ENCODE data around the gene PROK1.
"Not testable (repeated sequence)": the region's sequence is repeated elsewhere in the genome, so short reads cannot be mapped to it uniquely, and the experiment has no call there.

The PROK1 gene

GRCh38 chr1:110434946-110435345, 16.0 kb upstream of the PROK1 start:
- no peak for FAIRE-seq

DNA sequence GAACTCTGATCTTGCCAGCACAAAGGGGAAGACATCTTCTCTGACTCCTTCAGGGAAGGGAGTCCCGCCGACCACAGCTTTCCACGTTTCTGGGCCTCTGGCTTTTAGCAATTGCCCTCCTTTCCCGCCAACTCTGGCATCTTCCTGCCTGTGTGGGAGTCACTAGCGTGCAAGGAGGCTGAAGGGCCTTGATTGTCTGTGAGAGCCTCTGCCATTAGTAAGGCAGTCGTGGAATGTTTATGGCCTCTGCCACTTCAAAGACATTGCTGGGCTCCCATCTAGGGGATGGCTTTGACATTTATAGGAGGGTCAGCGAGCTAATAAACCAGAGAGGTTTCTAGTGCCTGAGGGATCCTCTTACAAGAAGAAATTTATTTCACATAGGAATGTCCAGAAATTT, 14.3 kb upstream of the PROK1 start:
- no peak for FAIRE-seq

DNA sequence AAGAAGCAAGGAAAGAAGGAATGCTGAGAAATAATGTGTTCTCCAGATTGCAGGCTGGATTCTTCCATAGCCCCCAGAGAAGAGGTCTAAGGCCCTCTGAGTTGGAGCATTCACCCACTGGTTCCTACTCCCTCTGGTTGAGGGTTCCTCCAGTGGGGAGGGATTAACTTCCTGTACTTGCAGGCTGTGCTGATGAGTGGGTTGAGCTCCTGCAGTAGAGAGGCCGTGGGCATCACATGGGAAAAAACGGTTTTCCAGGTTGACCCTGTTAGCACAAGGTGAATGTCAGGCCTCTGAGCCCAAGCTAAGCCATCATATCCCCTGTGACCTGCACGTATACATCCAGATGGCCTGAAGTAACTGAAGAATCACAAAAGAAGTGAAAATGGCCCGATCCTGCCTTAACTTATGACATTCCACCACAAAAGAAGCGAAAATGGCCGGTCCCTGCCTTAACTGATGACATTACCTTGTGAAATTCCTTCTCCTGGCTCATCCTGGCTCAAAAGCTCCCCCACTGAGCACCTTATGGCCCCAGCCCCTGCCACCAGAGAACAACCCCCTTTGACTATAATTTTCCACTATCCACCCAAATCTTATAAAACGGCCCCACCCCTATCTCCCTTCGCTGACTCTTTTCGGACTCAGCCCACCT, 13.2 kb upstream of the PROK1 start:
- FAIRE-seq, result not testable (repeated sequence)

DNA sequence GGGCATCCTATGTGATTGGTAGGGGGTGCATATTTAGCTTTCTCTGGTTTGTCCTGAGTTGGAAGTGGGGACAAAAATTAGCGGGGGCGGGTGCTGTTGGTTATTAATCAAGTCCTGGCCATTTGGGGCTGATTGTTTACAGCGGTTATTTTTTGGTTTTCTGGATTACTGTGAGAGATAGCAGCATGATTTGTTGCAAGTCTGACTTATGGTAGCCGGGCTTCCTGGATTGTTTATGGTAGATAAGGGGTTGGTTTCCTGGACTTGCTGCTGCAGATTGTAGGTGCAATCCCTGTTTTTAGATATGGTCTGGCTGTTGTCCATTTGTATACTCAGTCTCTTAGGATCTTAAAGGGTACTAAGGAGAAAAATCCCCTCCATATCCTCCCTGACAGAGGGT, 12.1 kb upstream of the PROK1 start:
- no peak for FAIRE-seq

DNA sequence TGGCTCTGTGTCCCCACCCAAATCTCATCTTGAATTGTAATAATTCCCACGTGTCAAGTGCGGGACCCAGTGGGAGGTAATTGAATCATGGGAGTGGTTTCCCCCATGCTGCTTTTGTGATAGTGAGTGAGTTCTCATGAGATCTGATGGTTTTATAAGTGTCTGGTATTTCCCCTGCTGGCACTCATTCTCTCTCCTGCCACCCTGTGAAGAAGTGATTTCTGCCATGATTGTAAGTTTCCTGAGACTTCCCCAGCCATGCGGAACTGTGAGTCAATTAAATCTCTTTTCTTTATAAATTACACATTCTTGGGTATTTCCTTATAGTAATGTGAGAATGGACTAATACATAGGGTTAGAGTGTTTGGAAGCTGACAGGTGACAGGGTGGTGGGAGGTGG, 11.1 kb upstream of the PROK1 start:
- FAIRE-seq, result not testable (repeated sequence)

- no peak for FAIRE-seq
These were observed 10.1 kb upstream of the PROK1 start for GRCh38 chr1:110440877-110441276.

- no peak for FAIRE-seq
These were observed 9.1 kb upstream of the PROK1 start for GRCh38 chr1:110441888-110442287.

- FAIRE-seq, result no peak
These were observed 7.5 kb upstream of the PROK1 start for GRCh38 chr1:110443451-110443850.

DNA sequence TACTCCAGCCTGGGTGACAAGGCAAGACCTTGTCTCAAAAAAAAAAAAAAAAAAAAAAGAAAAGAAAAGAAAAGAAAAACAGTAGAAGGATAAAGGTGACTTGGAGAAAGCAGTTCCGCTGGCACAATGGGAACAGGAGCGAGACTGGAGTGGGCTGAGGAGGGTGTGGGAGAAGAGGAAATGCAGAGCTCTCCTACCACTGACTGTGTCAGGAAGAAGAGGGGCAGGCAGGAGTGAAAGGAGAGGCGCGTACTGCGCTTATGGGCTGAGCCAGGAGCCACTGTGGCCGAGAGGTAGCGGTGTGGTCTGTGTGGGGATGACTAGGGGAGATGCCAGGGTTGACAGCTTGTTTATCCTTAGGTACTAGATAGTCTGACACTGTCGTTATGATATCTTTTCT, 6.4 kb upstream of the PROK1 start:
- no peak for FAIRE-seq

DNA sequence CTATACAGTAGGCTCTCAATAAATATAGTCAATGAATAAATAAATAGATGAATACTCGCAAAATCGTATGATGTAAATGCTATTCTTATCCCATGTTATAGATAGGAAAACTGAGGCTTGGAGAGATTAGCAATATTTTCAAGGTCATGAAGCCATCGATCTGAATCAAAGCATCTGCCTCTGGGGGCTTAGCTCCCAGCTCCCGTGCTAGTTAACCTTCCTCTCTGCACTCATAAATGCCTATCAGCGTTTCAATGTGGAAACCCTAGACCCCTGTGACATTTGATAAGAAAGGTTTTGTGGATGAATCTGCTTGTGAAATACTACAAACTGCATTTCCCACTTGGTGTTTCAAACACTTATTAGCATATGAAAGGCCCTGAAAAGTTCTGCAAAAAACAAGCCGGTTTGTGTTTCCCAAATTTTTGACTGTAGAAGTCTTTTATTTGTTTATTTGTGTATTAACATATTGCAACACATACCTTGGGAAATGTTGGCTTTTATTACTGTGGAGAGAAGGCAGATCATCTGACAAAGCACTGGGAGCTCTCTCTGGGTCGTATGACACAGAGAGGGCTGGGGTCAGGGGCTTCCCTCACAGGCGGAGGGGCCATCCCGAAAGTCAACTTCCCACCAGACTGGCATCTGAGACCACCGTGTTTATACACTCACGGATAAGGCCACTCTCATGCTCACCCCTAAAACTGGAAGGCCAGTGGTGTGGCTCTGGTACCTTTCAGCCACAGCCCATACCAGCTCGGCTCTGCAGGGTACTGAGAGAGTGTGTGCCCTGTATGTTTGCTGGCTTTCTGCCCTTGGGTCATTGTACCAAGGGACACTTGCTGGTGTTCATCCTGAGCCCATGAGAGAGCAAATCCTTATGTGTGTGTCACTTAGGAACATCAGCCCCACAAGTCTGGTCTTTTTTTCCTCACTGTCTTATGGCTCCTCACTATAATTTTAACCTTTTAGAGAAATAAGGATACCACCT, 993 bp upstream of the PROK1 start:
- no peak for FAIRE-seq

- FAIRE-seq, result no peak
These were observed 1.4 kb downstream of the PROK1 start for GRCh38 chr1:110452330-110452729.

GRCh38 chr1:110453829-110454228, 2.9 kb downstream of the PROK1 start:
- no peak for FAIRE-seq

DNA sequence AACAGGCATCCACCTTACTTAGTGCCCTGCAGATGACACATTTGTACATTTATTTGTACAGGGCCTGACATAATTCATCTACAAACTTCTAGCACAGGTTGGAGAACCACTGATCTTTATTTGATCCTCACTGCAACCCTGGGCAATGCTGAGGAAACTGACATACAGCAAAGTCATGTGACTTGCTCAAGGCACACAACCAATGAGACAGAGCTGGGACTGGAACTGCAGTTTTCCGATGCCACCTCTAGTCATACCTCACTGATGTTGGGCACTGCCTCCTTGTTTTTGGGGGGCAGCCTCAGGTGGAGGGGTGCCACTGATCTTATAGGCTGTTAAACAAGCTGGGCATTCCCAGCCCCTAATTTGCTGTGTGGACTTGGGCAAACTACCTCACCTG, 3.4 kb downstream of the PROK1 start:
- no peak for FAIRE-seq

- FAIRE-seq, result no peak
These were observed 4.2 kb downstream of the PROK1 start for GRCh38 chr1:110455151-110455550.

DNA sequence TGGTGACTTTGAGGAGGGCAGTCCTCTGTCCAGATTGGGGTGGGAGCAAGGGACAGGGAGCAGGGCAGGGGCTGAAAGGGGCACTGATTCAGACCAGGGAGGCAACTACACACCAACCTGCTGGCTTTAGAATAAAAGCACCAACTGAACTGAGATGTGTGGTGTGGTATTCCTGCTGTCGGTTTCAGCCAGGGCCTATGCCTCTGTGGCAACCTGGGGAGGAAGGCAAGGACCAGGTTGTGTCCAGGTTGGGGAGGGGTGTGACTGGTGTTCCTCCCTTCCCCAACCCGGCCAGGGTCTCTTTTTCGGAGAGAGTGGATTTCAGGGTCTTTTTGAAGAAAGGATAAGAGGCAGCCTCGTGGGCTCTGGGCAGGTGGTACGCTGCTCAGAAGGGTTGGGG, 6.3 kb downstream of the PROK1 start:
- no peak for FAIRE-seq

GRCh38 chr1:110460253-110461220, 9.6 kb downstream of the PROK1 start:
- peak; percentile 70 for FAIRE-seq

GRCh38 chr1:110462093-110462492, 11.1 kb downstream of the PROK1 start:
- no peak for FAIRE-seq

- no peak for FAIRE-seq
These were observed 12.0 kb downstream of the PROK1 start for GRCh38 chr1:110462964-110463363.

DNA sequence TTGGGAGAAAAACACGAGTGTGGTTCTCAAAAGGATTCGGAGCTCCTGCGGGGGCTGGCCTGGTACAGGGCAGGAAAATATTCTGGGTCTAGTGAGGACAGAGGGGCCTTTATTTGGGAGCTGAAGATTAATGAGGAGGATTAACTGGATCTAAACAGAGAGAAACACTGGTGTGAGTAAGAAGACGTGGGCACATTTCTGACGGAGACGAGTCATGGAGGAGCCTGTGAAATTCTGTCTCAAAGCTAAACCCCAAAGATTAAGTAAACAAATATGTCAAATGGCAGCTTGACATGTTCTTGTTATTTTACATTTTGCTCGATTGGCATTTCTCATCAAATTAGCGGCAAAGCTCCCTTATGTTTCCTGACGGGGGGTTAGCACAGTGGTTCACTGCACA, 12.8 kb downstream of the PROK1 start:
- FAIRE-seq, result no peak

GRCh38 chr1:110464340-110464739, 13.4 kb downstream of the PROK1 start:
- no peak for FAIRE-seq

GRCh38 chr1:110465038-110465813, 14.3 kb downstream of the PROK1 start:
- no peak for FAIRE-seq

- no peak for FAIRE-seq
These were observed 14.9 kb downstream of the PROK1 start for GRCh38 chr1:110465814-110466380.
